Gastrocnemius medialis (tissue), 4 donors: Measurements from ENCODE around the gene PDE3B. TPM values are rescaled to one million over a fixed set of nuclear protein-coding genes. Genes with fewer than 3 reads are reported as not detected.

Source experiments
- ATAC-seq, 2 donors: fragments of 150-250 bp; one replicate each; pipeline ENCODE4 v1.9.1; 2016
- DNase-seq, 2 donors: peaks; one replicate each; pipeline ENCODE4 v3.0.0-alpha.2; 2019
- H3K27ac ChIP-seq, 4 donors: fragments of 200-600 bp; sonication (generic); 1 replicate in 1 of 4; 2 replicates in 3 of 4; pipeline ENCODE4 v1.5.1; 2016 to 2018; ENCODE audit warnings: mild to moderate bottlenecking in 2 of 4, moderate library complexity in 1 of 4
- H3K27me3 ChIP-seq, 3 donors: fragments of 200-600 bp; sonication (generic) in 2 of 3; 1 replicate in 1 of 3; 2 replicates in 2 of 3; pipeline versions ENCODE4 v1.5.1 to v1.6.0; 2016 to 2019; ENCODE audit warnings: mild to moderate bottlenecking in 1 of 3, moderate library complexity in 1 of 3
- H3K36me3 ChIP-seq, 2 donors: fragments of 200-600 bp; sonication (generic) in 1 of 2; one replicate each; pipeline ENCODE4 v1.5.1; 2017 to 2018
- H3K4me1 ChIP-seq, 2 donors: fragments of 200-600 bp; sonication (generic) in 1 of 2; one replicate each; pipeline ENCODE4 v1.5.1; 2016 to 2017; ENCODE audit warnings: mild to moderate bottlenecking in 2 of 2
- H3K4me3 ChIP-seq, 4 donors: fragments of 200-600 bp; sonication (generic) in 3 of 4; 1 replicate in 1 of 4; 2 replicates in 3 of 4; pipeline ENCODE4 v1.5.1; 2016 to 2019; ENCODE audit warnings: mild to moderate bottlenecking in 2 of 4
- H3K9me3 ChIP-seq, 3 donors: fragments of 200-600 bp; sonication (generic) in 2 of 3; 1 replicate in 1 of 3; 2 replicates in 2 of 3; pipeline ENCODE4 v1.5.1; 2016 to 2019
- CTCF ChIP-seq, 5 experiments: fragments of 450-650 bp in 3 of 5; fragments of 200-600 bp in 2 of 5; sonication (generic) in 2 of 5; IDR thresholded peaks in 4 of 5; conservative IDR thresholded peaks in 1 of 5; 1 replicate in 4 of 5; 2 replicates in 1 of 5; pipeline ENCODE4 v1.5.1; 2016 to 2019; ENCODE audit warnings: antibody characterized with exemption in 5 of 5, mild to moderate bottlenecking in 3 of 5, moderate library complexity in 3 of 5
- POLR2A ChIP-seq, 2 donors: fragments of 450-650 bp; IDR thresholded peaks; one replicate each; pipeline ENCODE4 v1.6.1; 2017; ENCODE audit warnings: antibody characterized with exemption in 2 of 2, mild to moderate bottlenecking in 2 of 2, moderate library complexity in 2 of 2
- in situ Hi-C, 4 donors: fragments of 200-750 bp; cut with MboI; loops; one replicate each; pipeline versions ENCODE4 v1.15.0 to v1.8.0; 2017; ENCODE audit warnings: low sequenced_read_pairs in 4 of 4
- intact Hi-C: fragments of 100-400 bp; cut with DNase I; formaldehyde crosslinking; loops from one replicate; pipeline ENCODE4 v1.15.1; 2023; ENCODE audit warnings: low total_unique reads
- total RNA-seq, 4 donors: library from RNA; depleted of rRNA; stranded (reverse); fragments of >200 nt; gene quantifications; one replicate each; pipeline versions ENCODE4 v1.1.0 to v1.2.3, GENCODE V29; 2016

Gene PDE3B
- total RNA-seq, 4 donors from 2014 or later: 0.39 to 1.1 (median 0.76) TPM

- no peaks in the 10 kb centered on the region for H3K9me3 ChIP-seq
- no peaks in the 10 kb centered on the region for H3K36me3 ChIP-seq
- no peak for TF ChIP-seq POLR2A (IDR thresholded peaks at IDR 0.05)
- TF ChIP-seq CTCF (IDR thresholded peaks at IDR 0.05 in 4 of 5, conservative IDR thresholded peaks at IDR 0.05 in 1 of 5): no peak
- in situ Hi-C loops: no loop called here
- no peaks in the 10 kb centered on the region for H3K27me3 ChIP-seq
- no peak overlapping the region for H3K27ac ChIP-seq
- no peaks in the 10 kb centered on the region for H3K4me1 ChIP-seq
- DNase-seq (no peak), ATAC-seq (no peak)
- no peak overlapping the region for H3K4me3 ChIP-seq
- intact Hi-C loops: no loop called here
These were observed 25.9 kb downstream of the PDE3B start for GRCh38 chr11:14669499-14669898.

DNA sequence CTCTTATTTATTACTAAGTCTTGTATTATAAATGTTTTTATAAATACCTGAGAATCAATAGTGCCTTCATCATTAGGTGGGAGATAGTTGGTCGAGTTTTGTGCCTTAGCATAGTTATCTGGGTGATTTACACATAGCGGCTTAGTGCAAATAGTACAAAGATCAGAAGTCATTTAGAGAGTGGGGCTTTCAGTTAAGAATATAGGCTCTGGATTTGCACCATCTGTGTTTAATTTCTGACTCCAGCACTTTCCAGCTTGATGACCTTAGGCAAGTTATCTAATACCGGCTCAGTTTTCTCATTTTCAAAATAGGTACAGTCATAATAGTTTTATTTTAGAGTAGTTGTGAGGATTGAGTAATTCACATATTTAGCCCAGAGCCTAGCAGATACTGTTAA, 26.4 kb downstream of the PDE3B start:
- Histone ChIP-seq H3K36me3 (no peaks in the 10 kb centered on the region), H3K27ac (no peak overlapping the region), H3K4me1 (no peaks in the 10 kb centered on the region), H3K4me3 (no peak overlapping the region), H3K9me3 (no peaks in the 10 kb centered on the region), H3K27me3 (no peaks in the 10 kb centered on the region)
- DNase-seq: no peak
- no peak for TF ChIP-seq CTCF (IDR thresholded peaks at IDR 0.05 in 4 of 5, conservative IDR thresholded peaks at IDR 0.05 in 1 of 5)
- TF ChIP-seq POLR2A (IDR thresholded peaks at IDR 0.05): no peak
- ATAC-seq: no peak
- in situ Hi-C loops: no loop called here
- intact Hi-C loops: no loop called here

- Histone ChIP-seq H3K27ac (no peak overlapping the region), H3K27me3 (no peaks in the 10 kb centered on the region), H3K4me3 (no peak overlapping the region), H3K36me3 (no peaks in the 10 kb centered on the region), H3K4me1 (no peaks in the 10 kb centered on the region), H3K9me3 (no peaks in the 10 kb centered on the region)
- ATAC-seq (no peak), DNase-seq (no peak)
- in situ Hi-C loops (no loop called here), intact Hi-C loops (no loop called here)
- TF ChIP-seq CTCF (IDR thresholded peaks at IDR 0.05 in 4 of 5, conservative IDR thresholded peaks at IDR 0.05 in 1 of 5): no peak
- no peak for TF ChIP-seq POLR2A (IDR thresholded peaks at IDR 0.05)
These were observed 29.0 kb downstream of the PDE3B start for GRCh38 chr11:14672635-14673034.

GRCh38 chr11:14673421-14673820, 29.8 kb downstream of the PDE3B start:
- H3K4me1 ChIP-seq: no peaks in the 10 kb centered on the region
- no peaks in the 10 kb centered on the region for H3K36me3 ChIP-seq
- in situ Hi-C loops: no loop called here
- TF ChIP-seq CTCF (IDR thresholded peaks at IDR 0.05 in 4 of 5, conservative IDR thresholded peaks at IDR 0.05 in 1 of 5) (no peak), POLR2A (IDR thresholded peaks at IDR 0.05) (no peak)
- no peak overlapping the region for H3K4me3 ChIP-seq
- no peaks in the 10 kb centered on the region for H3K9me3 ChIP-seq
- intact Hi-C loops: no loop called here
- no peak overlapping the region for H3K27ac ChIP-seq
- no peaks in the 10 kb centered on the region for H3K27me3 ChIP-seq
- no peak for DNase-seq
- no peak for ATAC-seq

DNA sequence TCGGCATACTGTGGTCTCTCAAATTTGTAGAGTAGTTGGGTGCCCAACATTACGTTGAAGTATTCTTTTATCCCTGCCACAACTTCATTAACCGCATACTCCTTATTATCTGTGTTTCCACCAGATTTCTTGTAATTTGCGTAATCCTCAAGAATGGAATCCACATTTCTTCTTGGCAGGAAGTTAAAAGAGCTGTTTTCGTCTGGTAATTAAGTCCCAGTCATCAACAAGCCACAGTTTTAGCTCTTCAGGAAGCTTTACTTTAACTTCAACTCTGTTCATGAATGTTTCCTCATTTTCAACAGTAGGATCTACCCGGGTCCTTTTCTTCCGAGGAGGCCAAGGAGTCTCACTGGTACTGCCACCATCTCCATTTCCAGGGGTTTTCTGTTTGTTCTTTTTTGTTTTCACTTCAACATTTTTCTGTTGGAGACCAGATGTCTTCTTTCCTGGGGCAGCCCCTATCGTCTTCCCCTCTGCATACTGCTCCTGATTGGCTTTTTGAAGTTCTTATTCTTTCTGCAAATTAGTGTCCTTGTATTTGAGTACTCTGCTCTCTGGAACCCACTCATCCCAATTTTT, 30.3 kb downstream of the PDE3B start:
- Histone ChIP-seq H3K4me3 (no peak overlapping the region), H3K36me3 (no peaks in the 10 kb centered on the region), H3K27me3 (no peaks in the 10 kb centered on the region), H3K4me1 (no peaks in the 10 kb centered on the region), H3K27ac (no peak overlapping the region), H3K9me3 (no peaks in the 10 kb centered on the region)
- DNase-seq (no peak), ATAC-seq (no peak)
- intact Hi-C loops: no loop called here
- in situ Hi-C loops: no loop called here
- TF ChIP-seq CTCF (IDR thresholded peaks at IDR 0.05 in 4 of 5, conservative IDR thresholded peaks at IDR 0.05 in 1 of 5) (no peak), POLR2A (IDR thresholded peaks at IDR 0.05) (no peak)
